Measurements from ENCODE around the gene NOXA1. TPM values are rescaled to one million over a fixed set of nuclear protein-coding genes. Genes with fewer than 3 reads are reported as not detected.

The NOXA1 gene
- total and polyA plus RNA-seq, 5 donors = 3.1 to 7.5 (median 4.3) TPM

DNA sequence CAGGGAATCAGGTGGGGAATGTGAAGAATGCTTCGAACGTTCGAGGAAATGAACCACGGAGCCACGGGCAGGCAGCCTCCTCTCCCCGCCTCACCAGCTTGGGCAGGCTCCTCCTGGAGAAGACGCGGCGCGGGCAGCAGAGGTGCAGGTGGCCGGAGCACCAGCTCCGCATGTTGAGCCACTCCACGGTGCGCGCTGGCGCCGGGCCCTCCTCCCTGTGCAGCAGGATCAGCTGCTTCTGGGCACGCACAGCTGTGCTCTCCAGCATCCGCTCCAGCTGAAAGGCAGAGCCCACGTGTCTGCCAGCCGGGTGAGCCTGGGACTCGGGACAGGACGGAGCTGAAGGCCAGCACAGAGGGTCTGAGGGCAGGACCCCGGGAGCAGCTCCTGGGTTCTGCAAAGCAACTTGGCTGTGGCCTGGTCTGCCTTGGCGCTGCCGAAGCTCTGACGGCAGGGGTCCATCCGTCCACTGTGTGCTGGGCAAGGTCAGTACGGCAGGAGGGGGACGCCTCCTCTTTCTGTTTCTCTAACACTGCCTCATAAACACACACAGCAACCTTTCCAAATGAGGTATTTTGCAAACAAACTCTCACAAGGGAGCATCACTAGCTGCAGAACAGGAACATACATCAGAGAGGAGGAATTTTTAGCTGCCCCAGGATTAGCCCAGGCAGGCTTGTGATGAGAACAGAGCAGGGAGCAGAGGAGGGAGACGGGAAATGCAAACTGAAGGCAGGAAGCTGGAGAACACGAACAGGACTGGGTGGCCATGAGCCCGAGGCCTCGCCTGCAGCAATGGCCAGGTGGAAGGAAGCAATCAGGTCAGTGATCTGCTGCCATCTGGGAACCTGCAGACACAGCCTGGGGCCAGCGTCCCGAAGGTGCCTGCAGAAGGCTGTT is 56.0 kb downstream of the NOXA1 start:
- Histone ChIP-seq H3K9me3 (ENCODE audit: control insufficient read depth, low read length) (no peaks in the 10 kb centered on the region), H3K27ac (ENCODE audit: low read length) (no peak overlapping the region), H3K4me1 (ENCODE audit: control insufficient read depth, insufficient read depth, low read length) (no peaks in the 10 kb centered on the region), H3K4me3 (ENCODE audit: low read length) (no peak overlapping the region), H3K27me3 (ENCODE audit: control insufficient read depth, insufficient read depth) (no peaks in the 10 kb centered on the region)
- 69% methylated on average over 36 of the region's 36 CpGs for WGBS
- DNase-seq (peak in 1 of 3 donors; percentile 30), ATAC-seq (no peak)
- intact Hi-C loops (cut with DNase I) = no loop called here

DNA sequence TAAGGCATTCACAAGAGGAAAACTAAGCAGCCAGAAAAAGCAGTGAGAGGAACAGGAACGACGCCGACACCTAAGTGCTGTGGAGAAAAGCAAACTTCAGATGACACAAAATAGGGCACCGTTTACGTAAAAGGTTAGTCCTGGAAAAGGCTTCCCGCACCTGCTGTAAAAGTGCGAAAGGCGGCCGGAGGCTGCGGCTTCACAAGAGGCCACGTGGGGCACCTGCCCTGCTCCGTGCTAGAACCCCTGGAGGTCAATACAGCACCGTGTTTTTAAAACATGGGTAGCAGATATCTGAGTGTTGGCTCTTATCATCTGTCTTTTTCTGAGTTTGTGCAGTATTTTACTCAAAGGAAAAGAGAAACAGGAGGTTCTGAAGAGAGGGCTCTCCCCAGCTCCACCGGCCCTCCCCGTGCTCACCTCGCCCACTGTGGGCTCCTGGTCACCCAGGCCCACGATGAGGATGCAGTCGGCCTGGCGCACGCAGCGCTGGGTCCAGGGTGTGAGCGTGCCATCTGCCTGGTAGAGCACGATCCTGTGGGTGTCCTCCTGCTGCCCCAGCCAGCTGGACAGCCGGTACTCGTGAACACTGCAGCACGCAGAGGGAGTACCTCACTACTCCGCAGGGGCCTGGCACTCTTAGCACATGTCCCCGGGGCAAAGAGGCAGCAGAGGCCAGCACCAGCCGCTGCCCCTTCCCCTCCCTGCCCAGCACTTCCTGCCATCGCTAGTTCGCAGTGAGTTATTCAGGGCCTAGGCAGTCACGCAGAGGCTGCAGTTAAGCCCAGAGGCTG is 56.9 kb downstream of the NOXA1 start:
- no peak overlapping the region for H3K4me3 ChIP-seq (ENCODE audit: low read length)
- DNase-seq (peak in 1 of 3 donors; percentile 39), ATAC-seq (no peak)
- 84% methylated on average over 32 of the region's 32 CpGs for WGBS
- intact Hi-C loops (cut with DNase I) = no loop called here
- no peaks in the 10 kb centered on the region for H3K9me3 ChIP-seq (ENCODE audit: control insufficient read depth, low read length)
- no peaks in the 10 kb centered on the region for H3K4me1 ChIP-seq (ENCODE audit: control insufficient read depth, insufficient read depth, low read length)
- H3K27me3 ChIP-seq (ENCODE audit: control insufficient read depth, insufficient read depth) = no peaks in the 10 kb centered on the region
- no peak overlapping the region for H3K27ac ChIP-seq (ENCODE audit: low read length)

DNA sequence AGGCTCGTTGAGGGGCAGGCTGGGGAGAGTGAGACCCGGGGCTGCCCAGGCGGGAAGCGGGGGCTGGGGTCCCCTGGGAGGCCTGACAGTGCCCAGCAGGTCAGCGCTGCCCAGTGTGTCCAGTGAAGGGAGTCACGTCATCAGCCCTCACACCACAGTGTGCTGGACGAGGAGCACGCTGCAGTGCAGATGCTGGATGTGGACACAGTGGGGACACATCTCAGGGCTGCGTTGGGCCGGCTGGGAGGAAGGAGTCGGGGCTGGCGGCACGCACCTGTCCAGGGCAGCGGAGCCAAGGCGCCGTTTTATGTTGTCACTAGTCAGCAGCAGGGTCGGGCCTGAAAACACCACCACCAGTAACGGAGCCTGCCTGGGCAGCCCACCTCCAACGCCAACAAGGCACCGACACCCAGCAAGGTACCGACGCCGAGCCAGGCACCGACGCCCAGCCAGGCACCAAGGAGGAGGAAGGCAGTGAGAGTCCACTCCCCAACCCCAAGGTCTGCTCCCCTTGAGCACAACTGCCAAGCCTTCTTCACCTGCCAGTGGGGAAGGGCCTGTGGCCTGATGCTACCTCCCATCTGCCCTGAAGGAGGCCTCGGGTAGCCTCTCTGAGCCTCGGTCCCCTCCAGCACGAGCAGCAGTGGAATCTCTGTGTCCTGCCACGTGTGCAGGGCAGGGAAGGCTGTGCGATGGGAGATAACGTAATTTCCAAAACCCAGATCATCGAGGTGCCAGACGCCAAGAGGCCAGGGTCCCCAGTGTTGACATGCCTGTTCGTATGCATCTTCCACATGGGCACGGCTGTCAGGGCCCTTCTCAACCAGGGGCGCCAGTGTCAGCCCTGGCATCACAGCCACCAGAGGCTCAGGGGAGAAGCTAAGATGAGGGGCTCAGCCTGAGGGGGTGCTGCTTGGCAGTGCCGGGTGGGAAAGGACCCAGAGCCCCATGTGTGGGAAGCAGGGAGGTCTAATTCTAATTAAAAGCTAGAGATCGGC is 57.8 kb downstream of the NOXA1 start:
- WGBS = 93% methylated on average over 38 of the region's 38 CpGs
- no peaks in the 10 kb centered on the region for H3K9me3 ChIP-seq (ENCODE audit: control insufficient read depth, low read length)
- no peak overlapping the region for H3K27ac ChIP-seq (ENCODE audit: low read length)
- intact Hi-C loops (cut with DNase I) = no loop called here
- H3K27me3 ChIP-seq (ENCODE audit: control insufficient read depth, insufficient read depth) = no peaks in the 10 kb centered on the region
- DNase-seq (peak in 1 of 3 donors; percentile 32), ATAC-seq (no peak)
- H3K4me3 ChIP-seq (ENCODE audit: low read length) = no peak overlapping the region
- H3K4me1 ChIP-seq (ENCODE audit: control insufficient read depth, insufficient read depth, low read length) = no peaks in the 10 kb centered on the region

DNA sequence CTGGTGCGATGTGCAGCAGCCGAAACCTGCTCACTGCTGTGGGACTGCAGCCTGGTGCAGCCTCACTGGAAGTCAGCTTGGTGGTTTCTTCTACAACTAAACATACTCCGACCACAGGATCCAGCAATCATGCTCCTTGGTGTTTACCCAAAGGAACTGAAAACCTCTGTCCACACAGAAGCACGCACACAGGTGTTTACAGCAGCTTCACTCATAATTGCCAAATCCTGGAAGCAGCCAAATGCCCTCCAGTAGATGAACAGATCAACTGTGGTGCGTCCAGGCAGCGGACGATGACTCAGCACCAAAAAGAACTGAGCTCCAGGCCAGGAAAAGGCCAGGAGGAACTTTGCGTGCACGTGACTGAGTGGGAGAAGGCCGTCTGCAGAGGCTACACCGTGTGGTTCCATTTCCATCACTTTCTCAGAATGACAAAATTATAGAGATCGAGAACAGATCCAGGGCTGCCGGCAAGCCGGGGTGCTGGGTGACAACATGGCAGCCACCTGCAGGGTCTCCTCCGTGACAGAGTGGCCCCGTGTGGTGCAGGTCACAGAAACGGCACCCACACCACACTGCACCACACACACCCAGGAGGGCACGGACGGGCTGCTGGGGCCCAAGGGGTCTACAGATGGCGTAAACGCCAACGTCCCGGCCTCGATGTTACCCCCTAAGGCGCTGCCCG is 59.0 kb downstream of the NOXA1 start:
- no peaks in the 10 kb centered on the region for H3K27me3 ChIP-seq (ENCODE audit: control insufficient read depth, insufficient read depth)
- H3K4me3 ChIP-seq (ENCODE audit: low read length) = no peak overlapping the region
- WGBS = 72% methylated on average over 26 of the region's 26 CpGs
- no peaks in the 10 kb centered on the region for H3K9me3 ChIP-seq (ENCODE audit: control insufficient read depth, low read length)
- H3K27ac ChIP-seq (ENCODE audit: low read length) = no peak overlapping the region
- intact Hi-C loops (cut with DNase I) = no loop called here
- ATAC-seq (peak; percentile 45 to 49), DNase-seq (peak in 2 of 3 donors; percentile 58 to 71)
- no peaks in the 10 kb centered on the region for H3K4me1 ChIP-seq (ENCODE audit: control insufficient read depth, insufficient read depth, low read length)

Small RNA genes lying within 50 kb of the gene (microRNA-seq; reads per million reads assigned to microRNA genes)
- gene MIR7114 = 0 reads per million in 2 donors

Other genes starting within 250 kb of the NOXA1 start
- gene ANAPC2, start 234.8 kb upstream of the NOXA1 start, total RNA-seq = 10 to 100 TPM; 31.9 to 45.7 (median 37.4) TPM
- gene ANAPC2, start 234.8 kb upstream of the NOXA1 start, polyA plus RNA-seq = 26.6 TPM
- 10 to 100 TPM; 43.2 to 57.8 (median 48.3) TPM for gene SSNA1, start 234.7 kb upstream of the NOXA1 start, total RNA-seq
- 86.4 TPM for gene SSNA1, start 234.7 kb upstream of the NOXA1 start, polyA plus RNA-seq
- 10 to 100 TPM in 1 of 4 donors, 1 to 10 TPM in 3; 5.4 to 13.9 (median 8.9) TPM for gene TPRN, start 222.7 kb upstream of the NOXA1 start, total RNA-seq
- 4.8 TPM for gene TPRN, start 222.7 kb upstream of the NOXA1 start, polyA plus RNA-seq
- 10 to 100 TPM; 28.9 to 41.3 (median 39.9) TPM for gene TMEM203, start 217.7 kb upstream of the NOXA1 start, total RNA-seq
- gene TMEM203, start 217.7 kb upstream of the NOXA1 start, polyA plus RNA-seq = 47.5 TPM
- gene NDOR1, start 217.7 kb upstream of the NOXA1 start, total RNA-seq = 1 to 10 TPM; 5.1 to 7.9 (median 5.9) TPM
- gene NDOR1, start 217.7 kb upstream of the NOXA1 start, polyA plus RNA-seq = 5.2 TPM
- 10 to 100 TPM; 17.7 to 25.9 (median 23.7) TPM for gene RNF208, start 201.2 kb upstream of the NOXA1 start, total RNA-seq
- 36.0 TPM for gene RNF208, start 201.2 kb upstream of the NOXA1 start, polyA plus RNA-seq
- under 1 TPM in 1 of 4 donors, not detected in 3; 0.17 TPM for gene CYSRT1, start 198.2 kb upstream of the NOXA1 start, total RNA-seq
- gene CYSRT1, start 198.2 kb upstream of the NOXA1 start, polyA plus RNA-seq = 0.32 TPM
- gene RNF224, start 195.9 kb upstream of the NOXA1 start, total RNA-seq = not detected
- 0.09 TPM for gene RNF224, start 195.9 kb upstream of the NOXA1 start, polyA plus RNA-seq
- not detected for gene SLC34A3, start 192.5 kb upstream of the NOXA1 start, total RNA-seq
- not detected for gene SLC34A3, start 192.5 kb upstream of the NOXA1 start, polyA plus RNA-seq
- 100 to 1,000 TPM; 203 to 461 (median 332) TPM for gene TUBB4B, start 182.1 kb upstream of the NOXA1 start, total RNA-seq
- gene TUBB4B, start 182.1 kb upstream of the NOXA1 start, polyA plus RNA-seq = 591 TPM
- gene STPG3, start 172.1 kb upstream of the NOXA1 start, total RNA-seq = under 1 TPM in 3 of 4 donors, not detected in 1; 0.31 to 0.46 (median 0.32) TPM
- gene STPG3, start 172.1 kb upstream of the NOXA1 start, polyA plus RNA-seq = 0.23 TPM
- 10 to 100 TPM; 34.8 to 38.6 (median 37.1) TPM for gene NELFB, start 168.1 kb upstream of the NOXA1 start, total RNA-seq
- 33.8 TPM for gene NELFB, start 168.1 kb upstream of the NOXA1 start, polyA plus RNA-seq
- gene TOR4A, start 145.7 kb upstream of the NOXA1 start, total RNA-seq = 10 to 100 TPM; 10.9 to 17.2 (median 13.1) TPM
- 6.2 TPM for gene TOR4A, start 145.7 kb upstream of the NOXA1 start, polyA plus RNA-seq
- 10 to 100 TPM in 1 of 4 donors, 1 to 10 TPM in 3; 4.5 to 14.5 (median 7.9) TPM for gene NRARP, start 121.1 kb upstream of the NOXA1 start, total RNA-seq
- 4.2 TPM for gene NRARP, start 121.1 kb upstream of the NOXA1 start, polyA plus RNA-seq
- gene EXD3, start 231 bp upstream of the NOXA1 start, total RNA-seq = 10 to 100 TPM in 2 of 4 donors, 1 to 10 TPM in 2; 7.9 to 13.4 (median 11.1) TPM
- 14.6 TPM for gene EXD3, start 231 bp upstream of the NOXA1 start, polyA plus RNA-seq
- not detected for gene ENTPD8, start 18.0 kb downstream of the NOXA1 start, total RNA-seq
- gene ENTPD8, start 18.0 kb downstream of the NOXA1 start, polyA plus RNA-seq = not detected
- gene NSMF, start 35.9 kb downstream of the NOXA1 start, total RNA-seq = 10 to 100 TPM; 12.4 to 21.5 (median 18.6) TPM
- gene NSMF, start 35.9 kb downstream of the NOXA1 start, polyA plus RNA-seq = 25.5 TPM
- 10 to 100 TPM in 1 of 4 donors, 1 to 10 TPM in 3; 7.4 to 13.0 (median 7.6) TPM for gene PNPLA7, start 127.0 kb downstream of the NOXA1 start, total RNA-seq
- gene PNPLA7, start 127.0 kb downstream of the NOXA1 start, polyA plus RNA-seq = 5.5 TPM
- gene MRPL41, start 128.5 kb downstream of the NOXA1 start, total RNA-seq = 100 to 1,000 TPM; 149 to 194 (median 185) TPM
- gene MRPL41, start 128.5 kb downstream of the NOXA1 start, polyA plus RNA-seq = 460 TPM
- gene DPH7, start 155.5 kb downstream of the NOXA1 start, total RNA-seq = 10 to 100 TPM; 17.8 to 28.1 (median 21.1) TPM
- 20.5 TPM for gene DPH7, start 155.5 kb downstream of the NOXA1 start, polyA plus RNA-seq
- 1 to 10 TPM; 7.6 to 9.4 (median 9.0) TPM for gene ZMYND19, start 167.1 kb downstream of the NOXA1 start, total RNA-seq
- gene ZMYND19, start 167.1 kb downstream of the NOXA1 start, polyA plus RNA-seq = 9.5 TPM
- gene ARRDC1, start 182.3 kb downstream of the NOXA1 start, total RNA-seq = 10 to 100 TPM; 13.7 to 24.3 (median 20.2) TPM
- gene ARRDC1, start 182.3 kb downstream of the NOXA1 start, polyA plus RNA-seq = 38.7 TPM
- 10 to 100 TPM; 34.8 to 38.6 (median 37.1) TPM for gene EHMT1, start 195.6 kb downstream of the NOXA1 start, total RNA-seq
- 23.3 TPM for gene EHMT1, start 195.6 kb downstream of the NOXA1 start, polyA plus RNA-seq

Measured in right cardiac atrium (tissue), 5 donors.